Psoas muscle (tissue), 8 donors: ENCODE results near the gene ITIH5. TPM values are rescaled to one million over a fixed set of nuclear protein-coding genes. Genes with fewer than 3 reads are reported as not detected.

Experiments used
- ATAC-seq, 4 donors: fragments of 200-7000 bp; cut with Tn5 transposase; one replicate each; pipeline ENCODE4 v1.9.1; 2020; ENCODE audit warnings: moderate library complexity in 3 of 4, mild to moderate bottlenecking in 2 of 4
- DNase-seq, 2 donors: peaks; one replicate each; pipeline ENCODE4 v3.0.0-alpha.2; 2020
- H3K27ac ChIP-seq: fragments of 200-600 bp; one replicate; pipeline ENCODE4 v1.8.0; 2022
- H3K27me3 ChIP-seq, 3 donors: fragments of 200-600 bp in 1 of 3; one replicate each; pipeline versions ENCODE4 v1.6.1 to v1.8.0; 2013 to 2022; ENCODE audit warnings: low read length in 2 of 3, mild to moderate bottlenecking in 2 of 3, moderate library complexity in 1 of 3; ENCODE audit not compliant: insufficient read depth in 3 of 3
- H3K36me3 ChIP-seq, 2 donors: fragments of 200-600 bp in 1 of 2; one replicate each; pipeline versions ENCODE4 v1.6.1 to v1.8.0; 2013 to 2022; ENCODE audit warnings: low read depth in 1 of 2, mild to moderate bottlenecking in 1 of 2, moderate library complexity in 1 of 2; ENCODE audit not compliant: insufficient read depth in 1 of 2
- H3K4me1 ChIP-seq: fragments of 200-600 bp; one replicate; pipeline ENCODE4 v1.8.0; 2022
- H3K4me3 ChIP-seq: fragments of 200-600 bp; one replicate; pipeline ENCODE4 v1.8.0; 2022; ENCODE audit warnings: mild to moderate bottlenecking
- H3K9me3 ChIP-seq: fragments of 200-600 bp; one replicate; pipeline ENCODE4 v1.8.0; 2022
- CTCF ChIP-seq: fragments of 200-600 bp; IDR thresholded peaks from one replicate; pipeline ENCODE4 v1.8.0; 2022; ENCODE audit warnings: antibody characterized with exemption
- whole genome bisulfite sequencing, 3 donors: extraction: QIAGEN DNeasy Blood & Tissue Kit; methylation state at CpG; one replicate each; pipeline versions ENCODE4 v1.1.6 to v1.1.7; 2013; 5-methylcytosine and 5-hydroxymethylcytosine counted together
- intact Hi-C, 2 donors: fragments of 100-400 bp; cut with DNase I; formaldehyde crosslinking; loops; one replicate each; pipeline versions ENCODE4 v1.11.0 to v1.14.2; 2022
- polyA plus RNA-seq, 3 donors: library from polyadenylated mRNA; stranded (reverse); fragments of 200-250 nt; gene quantifications; one replicate each; pipeline ENCODE4 v1.2.3, GENCODE V29; 2013
- total RNA-seq, 4 donors: library from RNA; stranded (reverse); fragmentation: NEBNext Ultra II Directional in 2 of 4; extraction: Animal tissue kit (Norgen Biotek cat#: 25700) in 2 of 4; gene quantifications; one replicate each; pipeline versions ENCODE4 v1.2.1 to v1.2.4, GENCODE V29; 2021 to 2023
- donor health status: healthy with polysubstance abuse.
- donor health status: DM: no; HTN: no; CAD: no; lungs with moderate emphysema.
- donor health status: Bipolar disorder and iron deficiency.
- donor health status: healthy.
- donor health status: DM: yes; HTN: yes; CAD: no.
- donor health status: DM: no; HTN: no; CAD: no.
- donor health status: DM: no; HTN: no; CAD: no.
- donor health status: DM: yes; HTN: yes; CAD: no.

Gene ITIH5
- total and polyA plus RNA-seq, 7 donors: 1.3 to 13.0 (median 2.9) TPM

GRCh38 chr10:7544203-7544602 lies 122.6 kb downstream of the ITIH5 start:
- H3K27me3 ChIP-seq: no peaks in the 10 kb centered on the region
- no peak for ATAC-seq
- no peak overlapping the region for H3K27ac ChIP-seq
- H3K36me3 ChIP-seq: no peaks in the 10 kb centered on the region
- DNase-seq: no peak
- H3K9me3 ChIP-seq: no peaks in the 10 kb centered on the region
- intact Hi-C loops: no loop called here
- TF ChIP-seq CTCF: no peak
- no peaks in the 10 kb centered on the region for H3K4me1 ChIP-seq
- WGBS, 3 donors: 80 to 85% (median 80%) methylated on average over 6 of the region's 6 CpGs
- no peak overlapping the region for H3K4me3 ChIP-seq

GRCh38 chr10:7542189-7542914 lies 124.4 kb downstream of the ITIH5 start:
- no peak overlapping the region for H3K27ac ChIP-seq
- no peak overlapping the region for H3K4me3 ChIP-seq
- no peaks in the 10 kb centered on the region for H3K36me3 ChIP-seq
- ATAC-seq: no peak
- H3K4me1 ChIP-seq: no peaks in the 10 kb centered on the region
- 85 to 89% (median 87%) methylated on average over 6 of the region's 6 CpGs for WGBS, 3 donors
- intact Hi-C loops: no loop called here
- no peaks in the 10 kb centered on the region for H3K27me3 ChIP-seq
- TF ChIP-seq CTCF: no peak
- no peaks in the 10 kb centered on the region for H3K9me3 ChIP-seq
- DNase-seq: no peak

- no peak overlapping the region for H3K27ac ChIP-seq
- intact Hi-C loops: no loop called here
- TF ChIP-seq CTCF: no peak
- H3K4me1 ChIP-seq: no peaks in the 10 kb centered on the region
- WGBS, 3 donors: 36 to 52% (median 36%) methylated on average over 22 of the region's 22 CpGs
- ATAC-seq: peak in 3 of 4 donors; percentile 43 to 68 (median 48)
- peak; percentile 49 to 67 for DNase-seq
- H3K36me3 ChIP-seq: no peaks in the 10 kb centered on the region
- H3K9me3 ChIP-seq: no peaks in the 10 kb centered on the region
- no peak overlapping the region for H3K4me3 ChIP-seq
- no peaks in the 10 kb centered on the region for H3K27me3 ChIP-seq
These were observed 125.4 kb downstream of the ITIH5 start for GRCh38 chr10:7541137-7542087.

GRCh38 chr10:7538970-7539654 lies 127.7 kb downstream of the ITIH5 start:
- WGBS, 3 donors: 51 to 62% (median 52%) methylated on average over 6 of the region's 6 CpGs
- no peak for TF ChIP-seq CTCF
- ATAC-seq (no peak), DNase-seq (no peak)
- intact Hi-C loops: no loop called here
- Histone ChIP-seq H3K4me1 (no peaks in the 10 kb centered on the region), H3K27me3 (no peaks in the 10 kb centered on the region), H3K4me3 (no peak overlapping the region), H3K9me3 (no peaks in the 10 kb centered on the region), H3K27ac (no peak overlapping the region), H3K36me3 (no peaks in the 10 kb centered on the region)
